Naive thymus-derived CD4-positive, alpha-beta T cell (primary cell): ENCODE data around the gene CCDC102B. TPM values are rescaled to one million over a fixed set of nuclear protein-coding genes. Genes with fewer than 3 reads are reported as not detected.
"Not testable (repeated sequence)": the region's sequence is repeated elsewhere in the genome, so short reads cannot be mapped to it uniquely, and the experiment has no call there.

Source experiments
- ATAC-seq: fragments of 150-1000 bp; cut with Tn5 transposase; 2 replicates; pipeline ENCODE4 v1.10.0; 2021; ENCODE audit warnings: mild to moderate bottlenecking, moderate library complexity
- CTCF ChIA-PET: fragments of 350-600 bp; sonication (Branson Sonifier 250); formaldehyde crosslinking; loops from one replicate; lab custom pipeline; 2021; ENCODE audit warnings: antibody characterized with exemption; lab: Charles Lee
- POLR2A ChIA-PET: fragments of 350-600 bp; sonication (Branson Sonifier 250); formaldehyde crosslinking; loops from one replicate; lab custom pipeline; 2021; ENCODE audit warnings: antibody characterized with exemption, inconsistent platforms; lab: Charles Lee
- DNase-seq, 9 donors: peaks; one replicate each; pipeline versions ENCODE4 v3.0.0 to v3.0.0-alpha.2; 2020 to 2022; ENCODE audit warnings: mixed read lengths in 1 of 9
- H3K27ac ChIP-seq: one replicate; pipeline ENCODE4 v1.7.0; 2013; ENCODE audit warnings: mild to moderate bottlenecking, low read depth, low read length, moderate library complexity
- H3K27me3 ChIP-seq, 2 donors: one replicate each; pipeline ENCODE4 v1.7.0; 2013; ENCODE audit warnings: low read length in 2 of 2, mild to moderate bottlenecking in 2 of 2, moderate library complexity in 2 of 2; ENCODE audit not compliant: control insufficient read depth in 2 of 2, insufficient read depth in 2 of 2
- H3K36me3 ChIP-seq, 3 experiments: 1 replicate in 2 of 3; 2 replicates in 1 of 3; pipeline ENCODE4 v1.7.0; 2013; ENCODE audit warnings: low read length in 3 of 3, mild to moderate bottlenecking in 3 of 3, moderate library complexity in 1 of 3; ENCODE audit not compliant: insufficient read depth in 3 of 3, control insufficient read depth in 2 of 3
- H3K4me1 ChIP-seq, 2 donors: one replicate each; pipeline ENCODE4 v1.7.0; 2013; ENCODE audit warnings: low read length in 2 of 2, mild to moderate bottlenecking in 2 of 2, moderate library complexity in 1 of 2; ENCODE audit not compliant: control insufficient read depth in 2 of 2, insufficient read depth in 2 of 2
- H3K4me3 ChIP-seq: 2 replicates; pipeline ENCODE4 v1.7.0; 2013; ENCODE audit warnings: mild to moderate bottlenecking, low read length
- H3K9me3 ChIP-seq, 3 experiments: 1 replicate in 2 of 3; 2 replicates in 1 of 3; pipeline ENCODE4 v1.7.0; 2013; ENCODE audit warnings: low read length in 3 of 3; ENCODE audit not compliant: control insufficient read depth in 2 of 3
- H3K27ac Mint-ChIP-seq, 9 donors: one replicate each; pipeline ENCODE4 v1.8.0; 2020 to 2022; ENCODE audit warnings: mixed read lengths in 9 of 9, mild to moderate bottlenecking in 8 of 9, moderate library complexity in 5 of 9, inconsistent platforms in 2 of 9
- H3K27me3 Mint-ChIP-seq, 5 donors: one replicate each; pipeline ENCODE4 v1.8.0; 2021 to 2022; ENCODE audit warnings: mixed read lengths in 5 of 5, mild to moderate bottlenecking in 1 of 5
- H3K36me3 Mint-ChIP-seq, 5 donors: one replicate each; pipeline ENCODE4 v1.8.0; 2020 to 2022; ENCODE audit warnings: mixed read lengths in 5 of 5, mild to moderate bottlenecking in 3 of 5, inconsistent platforms in 1 of 5
- H3K4me1 Mint-ChIP-seq, 7 donors: one replicate each; pipeline ENCODE4 v1.8.0; 2020 to 2022; ENCODE audit warnings: mixed read lengths in 7 of 7, mild to moderate bottlenecking in 3 of 7, inconsistent platforms in 1 of 7
- H3K4me3 Mint-ChIP-seq, 10 donors: one replicate each; pipeline ENCODE4 v1.8.0; 2020 to 2022; ENCODE audit warnings: mild to moderate bottlenecking in 10 of 10, mixed read lengths in 10 of 10, moderate library complexity in 6 of 10, inconsistent platforms in 2 of 10
- H3K9me3 Mint-ChIP-seq, 11 donors: one replicate each; pipeline ENCODE4 v1.8.0; 2020 to 2022; ENCODE audit warnings: mixed read lengths in 11 of 11, mild to moderate bottlenecking in 4 of 11, inconsistent platforms in 1 of 11, moderate library complexity in 1 of 11
- intact Hi-C, 2 donors: fragments of 100-400 bp; cut with micrococcal nuclease; formaldehyde crosslinking; loops; one replicate each; pipeline ENCODE4 v1.15.1; 2023
- polyA plus RNA-seq, 2 donors: library from polyadenylated mRNA; unstranded; fragments of 300-500 nt; fragmentation: Illumina TruSeq; gene quantifications; one replicate each; pipeline ENCODE4 v1.2.3, GENCODE V29; 2021
- total RNA-seq, 6 experiments: library from RNA in 5 of 6; stranded (reverse) in 5 of 6; gene quantifications; 1 replicate in 5 of 6; 2 replicates in 1 of 6; pipeline ENCODE4 v1.2.3 and lab custom pipeline; 2021 to 2026

The CCDC102B gene
- total and polyA plus RNA-seq, 7 experiments from 2014 or later = 2.7 to 10.9 (median 6.4) TPM

DNA sequence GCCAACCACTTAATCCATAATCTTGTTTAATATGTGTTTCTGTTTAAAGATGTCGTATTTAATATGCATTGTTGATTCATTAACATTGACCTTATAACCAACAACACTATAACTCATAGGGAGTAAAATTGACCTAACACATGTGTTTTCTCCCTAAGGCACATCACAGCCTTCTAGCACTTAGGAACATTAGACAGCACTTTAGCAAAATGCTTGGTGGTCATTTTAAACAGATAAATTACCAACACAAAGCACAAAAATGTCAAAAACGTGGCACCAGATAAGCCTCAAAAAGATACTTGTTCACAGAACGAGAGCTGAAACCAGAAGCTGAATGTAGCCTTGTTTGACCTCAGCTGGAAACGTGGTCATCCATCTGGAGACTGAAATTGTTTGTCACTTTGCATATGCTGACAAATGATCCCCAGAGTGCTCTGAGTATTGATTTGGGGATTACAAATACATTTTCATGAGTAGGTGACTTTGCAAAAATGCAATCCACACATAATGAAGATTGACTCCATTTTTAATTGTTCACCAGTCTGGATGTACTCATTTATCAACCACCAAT is 139.2 kb downstream of the CCDC102B start:
- Mint-ChIP-seq H3K27ac (no peak overlapping the region), H3K27me3 (no peaks in the 10 kb centered on the region), H3K9me3 (peaks cover 0 to 4% (median 0%) of the 10 kb centered on the region in 11 donors), H3K4me1 (no peaks in the 10 kb centered on the region), H3K4me3 (no peak overlapping the region), H3K36me3 (no peaks in the 10 kb centered on the region)
- DNase-seq = no peak
- no peaks in the 10 kb centered on the region for H3K36me3 ChIP-seq
- ATAC-seq = no peak
- POLR2A ChIA-PET = no interaction called here
- intact Hi-C loops = no loop called here
- no peaks in the 10 kb centered on the region for H3K4me1 ChIP-seq
- H3K9me3 ChIP-seq = no peaks in the 10 kb centered on the region
- H3K27ac ChIP-seq = no peak overlapping the region
- CTCF ChIA-PET = no interaction called here
- no peaks in the 10 kb centered on the region for H3K27me3 ChIP-seq
- no peak overlapping the region for H3K4me3 ChIP-seq

DNA sequence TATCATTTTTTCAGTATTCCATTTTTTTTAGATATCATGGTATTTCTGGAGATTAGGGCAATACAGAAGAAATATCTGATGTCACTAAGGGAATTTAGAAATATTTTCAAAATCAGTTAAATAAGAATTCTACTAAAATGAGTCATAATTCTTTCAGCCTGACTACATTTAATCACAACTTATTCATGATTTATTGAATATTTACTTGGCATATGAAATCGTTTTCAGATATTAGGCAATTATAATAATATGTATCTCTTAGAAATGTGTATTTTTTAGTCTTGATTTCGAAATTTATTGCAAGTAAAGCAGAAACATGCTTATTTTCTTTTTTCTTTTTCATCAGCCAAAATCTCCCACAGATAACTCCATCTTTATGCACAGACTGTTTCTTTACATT is 142.2 kb downstream of the CCDC102B start:
- Mint-ChIP-seq H3K27me3 (no peaks in the 10 kb centered on the region), H3K4me3 (no peak overlapping the region), H3K27ac (no peak overlapping the region), H3K36me3 (no peaks in the 10 kb centered on the region), H3K9me3 (peaks cover 0 to 4% (median 0%) of the 10 kb centered on the region in 11 donors), H3K4me1 (no peaks in the 10 kb centered on the region)
- ChIA-PET POLR2A (no interaction called here), CTCF (no interaction called here)
- H3K27me3 ChIP-seq = no peaks in the 10 kb centered on the region
- no peaks in the 10 kb centered on the region for H3K4me1 ChIP-seq
- no peak overlapping the region for H3K27ac ChIP-seq
- no peaks in the 10 kb centered on the region for H3K36me3 ChIP-seq
- ATAC-seq (no peak), DNase-seq (no peak)
- intact Hi-C loops = no loop called here
- H3K9me3 ChIP-seq = no peaks in the 10 kb centered on the region
- H3K4me3 ChIP-seq = no peak overlapping the region

GRCh38 chr18:68940754-68941153 is 142.9 kb downstream of the CCDC102B start:
- Mint-ChIP-seq H3K27ac (no peak overlapping the region), H3K4me1 (no peaks in the 10 kb centered on the region), H3K4me3 (no peak overlapping the region), H3K36me3 (no peaks in the 10 kb centered on the region), H3K9me3 (peaks cover 0 to 4% (median 0%) of the 10 kb centered on the region in 11 donors), H3K27me3 (no peaks in the 10 kb centered on the region)
- intact Hi-C loops = no loop called here
- H3K9me3 ChIP-seq = no peaks in the 10 kb centered on the region
- no peaks in the 10 kb centered on the region for H3K27me3 ChIP-seq
- ChIA-PET CTCF (no interaction called here), POLR2A (no interaction called here)
- no peak overlapping the region for H3K4me3 ChIP-seq
- no peaks in the 10 kb centered on the region for H3K36me3 ChIP-seq
- DNase-seq = no peak
- no peak overlapping the region for H3K27ac ChIP-seq
- ATAC-seq = no peak
- H3K4me1 ChIP-seq = no peaks in the 10 kb centered on the region

DNA sequence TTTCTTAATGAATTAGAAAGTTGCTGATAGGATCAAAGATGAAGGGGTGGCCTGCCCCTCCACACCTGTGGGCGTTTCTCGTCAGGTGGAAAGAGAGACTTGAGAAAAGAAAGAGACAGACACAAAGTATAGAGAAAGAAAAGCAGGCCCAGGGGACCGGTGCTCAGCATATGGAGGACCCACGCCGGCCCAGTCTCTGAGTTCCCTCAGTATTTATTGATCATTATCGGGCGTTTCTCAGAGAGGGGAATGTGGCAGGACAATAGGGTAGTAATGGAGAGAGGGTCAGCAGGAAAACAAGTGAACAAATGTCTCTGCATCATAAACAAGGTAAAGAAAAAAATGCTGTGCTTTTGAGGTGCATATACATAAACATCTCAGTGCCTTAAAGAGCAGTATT is 144.3 kb downstream of the CCDC102B start:
- CTCF ChIA-PET = no interaction called here
- intact Hi-C loops = no loop called here

DNA sequence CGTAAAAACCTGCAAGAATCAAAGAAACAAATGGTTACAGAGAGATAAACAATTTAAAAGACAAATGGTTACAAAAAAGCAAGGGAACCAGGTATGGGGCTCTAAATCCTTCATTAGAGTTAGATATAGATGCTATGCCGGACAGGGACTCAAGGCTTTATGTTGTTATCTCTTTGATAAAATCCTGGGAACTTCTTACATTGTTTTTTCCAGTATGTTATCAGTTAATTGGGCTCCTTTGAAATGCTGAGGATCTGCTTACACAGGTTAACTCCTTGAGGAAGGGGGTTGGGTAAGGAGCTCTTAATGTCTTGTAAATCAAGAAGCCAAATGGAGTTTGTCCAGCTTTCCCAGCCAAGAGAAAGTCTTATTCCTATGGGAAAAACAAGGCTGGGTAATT is 146.0 kb downstream of the CCDC102B start:
- H3K27ac ChIP-seq, H3K27me3 Mint-ChIP-seq, H3K4me3 ChIP-seq, intact Hi-C loops, H3K36me3 Mint-ChIP-seq, H3K4me1 ChIP-seq, H3K4me3 Mint-ChIP-seq, H3K27ac Mint-ChIP-seq, ATAC-seq, H3K36me3 ChIP-seq, H3K9me3 ChIP-seq, CTCF ChIA-PET, POLR2A ChIA-PET, DNase-seq, H3K9me3 Mint-ChIP-seq, H3K27me3 ChIP-seq, H3K4me1 Mint-ChIP-seq: not testable (repeated sequence)

More for the DNA sequence above, 144.3 kb downstream of the CCDC102B start:
- no peaks in the 10 kb centered on the region for H3K4me1 ChIP-seq
- no peaks in the 10 kb centered on the region for H3K27me3 Mint-ChIP-seq
- H3K9me3 ChIP-seq = no peaks in the 10 kb centered on the region
- H3K27ac ChIP-seq = no peak overlapping the region
- no peak overlapping the region for H3K4me3 Mint-ChIP-seq
- POLR2A ChIA-PET = no interaction called here
- no peaks in the 10 kb centered on the region for H3K27me3 ChIP-seq
- peaks cover 0 to 4% (median 0%) of the 10 kb centered on the region in 11 donors for H3K9me3 Mint-ChIP-seq
- H3K4me3 ChIP-seq = no peak overlapping the region
- H3K4me1 Mint-ChIP-seq = no peaks in the 10 kb centered on the region
- DNase-seq (no peak), ATAC-seq (no peak)
- H3K36me3 ChIP-seq = no peaks in the 10 kb centered on the region
- H3K27ac Mint-ChIP-seq = no peak overlapping the region
- H3K36me3 Mint-ChIP-seq = no peaks in the 10 kb centered on the region

- Mint-ChIP-seq H3K4me1 (no peaks in the 10 kb centered on the region), H3K36me3 (no peaks in the 10 kb centered on the region), H3K4me3 (no peak overlapping the region), H3K27ac (no peak overlapping the region), H3K9me3 (no peaks in the 10 kb centered on the region), H3K27me3 (no peaks in the 10 kb centered on the region)
- H3K36me3 ChIP-seq = no peaks in the 10 kb centered on the region
- no peaks in the 10 kb centered on the region for H3K27me3 ChIP-seq
- H3K27ac ChIP-seq = no peak overlapping the region
- H3K4me1 ChIP-seq = no peaks in the 10 kb centered on the region
- ChIA-PET POLR2A (no interaction called here), CTCF (no interaction called here)
- no peak overlapping the region for H3K4me3 ChIP-seq
- no peaks in the 10 kb centered on the region for H3K9me3 ChIP-seq
- no peak for ATAC-seq
- no peak for DNase-seq
- intact Hi-C loops = no loop called here
Measured at GRCh38 chr18:68944330-68944729, 146.4 kb downstream of the CCDC102B start.

- H3K27ac Mint-ChIP-seq = no peak overlapping the region
- H3K4me3 ChIP-seq = no peak overlapping the region
- H3K9me3 ChIP-seq = no peaks in the 10 kb centered on the region
- H3K4me1 ChIP-seq = no peaks in the 10 kb centered on the region
- ATAC-seq (no peak), DNase-seq (no peak)
- ChIA-PET POLR2A (no interaction called here), CTCF (no interaction called here)
- H3K4me3 Mint-ChIP-seq = no peak overlapping the region
- no peaks in the 10 kb centered on the region for H3K36me3 Mint-ChIP-seq
- intact Hi-C loops = no loop called here
- no peak overlapping the region for H3K27ac ChIP-seq
- H3K27me3 ChIP-seq = no peaks in the 10 kb centered on the region
- no peaks in the 10 kb centered on the region for H3K9me3 Mint-ChIP-seq
- no peaks in the 10 kb centered on the region for H3K27me3 Mint-ChIP-seq
- no peaks in the 10 kb centered on the region for H3K36me3 ChIP-seq
- H3K4me1 Mint-ChIP-seq = no peaks in the 10 kb centered on the region
Measured at GRCh38 chr18:68944826-68945225, 146.9 kb downstream of the CCDC102B start.
